H1 (cell line): ENCODE results near the gene GRK5. TPM values are rescaled to one million over a fixed set of nuclear protein-coding genes. Genes with fewer than 3 reads are reported as not detected.

Experiments used
- CHD2 ChIP-seq: IDR thresholded peaks from 2 replicates; pipeline ENCODE4 v1.6.1; 2012; ENCODE audit warnings: low read length, improper control_type of control experiment
- CHD7 ChIP-seq: fragments of 300-600 bp; sonication (generic); IDR thresholded peaks from 2 replicates; pipeline ENCODE4 v1.7.1; 2012; ENCODE audit warnings: low read length, moderate library complexity, mild to moderate bottlenecking, inconsistent platforms; ENCODE audit not compliant: insufficient replicate concordance
- CREB1 ChIP-seq: IDR thresholded peaks from 2 replicates; pipeline ENCODE4 v1.6.1; 2012; ENCODE audit warnings: inconsistent platforms
- CTBP2 ChIP-seq: IDR thresholded peaks from 2 replicates; pipeline ENCODE4 v1.7.0; 2011; ENCODE audit warnings: borderline replicate concordance, mild to moderate bottlenecking, moderate library complexity, mixed read lengths, low read length; ENCODE audit not compliant: insufficient read depth, insufficient read length
- EGR1 ChIP-seq: IDR thresholded peaks from 2 replicates; pipeline ENCODE4 v1.6.1; 2011; ENCODE audit warnings: low read depth, low read length, borderline replicate concordance
- RBBP5 ChIP-seq: IDR thresholded peaks from 2 replicates; pipeline ENCODE4 v1.7.1; 2012; ENCODE audit warnings: low read depth, mild to moderate bottlenecking, inconsistent platforms, low read length, moderate library complexity, borderline replicate concordance
- RNF2 ChIP-seq: fragments of 200-900, 300-1000 bp; sonication (generic); IDR thresholded peaks from 2 replicates; pipeline ENCODE4 v1.7.1; 2016; ENCODE audit warnings: borderline replicate concordance, low read depth, mild to moderate bottlenecking, antibody characterized with exemption, low read length; ENCODE audit not compliant: poor library complexity, severe bottlenecking; ENCODE audit errors: missing control alignments
- SAP30 ChIP-seq: fragments of 300-600 bp; sonication (generic); IDR thresholded peaks from 2 replicates; pipeline ENCODE4 v1.7.1; 2012; ENCODE audit warnings: low read length, moderate library complexity, mild to moderate bottlenecking, inconsistent platforms; ENCODE audit not compliant: insufficient read depth, insufficient replicate concordance
- TBP ChIP-seq: IDR thresholded peaks from 2 replicates; pipeline ENCODE4 v1.6.1; 2011; ENCODE audit warnings: low read depth, low read length, improper control_type of control experiment
- polyA plus RNA-seq, 7 experiments: library from polyadenylated mRNA; depleted of rRNA in 3 of 7; stranded (reverse) in 5 of 7; unstranded in 2 of 7; fragments of >200 nt in 5 of 7; fragments of 200-250 nt in 2 of 7; gene quantifications; 1 replicate in 5 of 7; 2 replicates in 1 of 7; 4 replicates in 1 of 7; pipeline versions ENCODE4 v1.2.1 to v1.2.3, GENCODE V29; 2011 to 2013; ENCODE audit warnings: missing spikeins in 2 of 7, mixed read lengths in 2 of 7
- total RNA-seq: library from RNA; stranded (reverse); fragmentation: NEBNext Ultra II Directional; extraction: Animal tissue kit (Norgen Biotek cat#: 25700); gene quantifications from 2 replicates; pipeline ENCODE4 v1.2.1, GENCODE V29; 2021

The GRK5 gene
- total and polyA plus RNA-seq, 2 of the 8 experiments (the other 6 are each of a cell fraction or from before 2014, with no cell fraction given) = 0.54 to 2.5 TPM

GRCh38 chr10:119452396-119452795 is 245.0 kb downstream of the GRK5 start (continued):
- TF ChIP-seq CHD7 (no peak), SAP30 (no peak), TBP (no peak), CTBP2 (no peak), RNF2 (no peak), RBBP5 (no peak), EGR1 (no peak), CREB1 (no peak), CHD2 (no peak)
